ENCODE measurements around the gene STAT6.

The STAT6 gene

DNA sequence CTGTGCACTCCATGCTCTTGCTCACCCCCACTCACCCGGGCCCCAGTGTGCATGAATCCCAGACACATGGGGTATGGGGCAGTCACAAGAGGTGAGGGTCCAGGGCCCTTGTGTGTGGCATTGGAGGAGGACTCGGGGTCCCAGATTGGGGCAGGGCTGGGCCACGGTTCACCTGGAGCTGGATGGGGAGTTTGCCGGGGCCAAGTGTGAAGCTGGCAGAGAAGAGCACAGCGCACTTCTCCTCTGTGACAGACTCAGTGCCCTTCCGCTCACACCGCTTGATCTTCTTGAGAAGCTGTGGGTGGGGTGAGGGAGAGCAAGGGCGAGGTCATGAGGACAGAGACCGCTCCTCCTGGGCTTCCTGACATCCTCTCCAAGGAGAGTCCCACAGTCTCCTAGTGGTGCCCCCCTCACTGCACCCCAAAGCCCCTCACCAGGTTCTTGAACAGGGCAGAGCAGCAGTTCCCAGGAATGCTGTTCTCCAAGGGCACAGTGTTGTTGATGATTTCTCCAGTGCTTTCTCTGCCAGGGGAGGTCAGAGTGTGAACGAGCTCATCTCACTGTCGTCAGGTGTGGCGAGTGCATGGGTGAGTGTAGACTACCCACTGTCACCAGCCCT, 6.8 kb downstream of the STAT6 start:
- no peak for DNase-seq (ENCODE audit: low read depth, low spot score)

DNA sequence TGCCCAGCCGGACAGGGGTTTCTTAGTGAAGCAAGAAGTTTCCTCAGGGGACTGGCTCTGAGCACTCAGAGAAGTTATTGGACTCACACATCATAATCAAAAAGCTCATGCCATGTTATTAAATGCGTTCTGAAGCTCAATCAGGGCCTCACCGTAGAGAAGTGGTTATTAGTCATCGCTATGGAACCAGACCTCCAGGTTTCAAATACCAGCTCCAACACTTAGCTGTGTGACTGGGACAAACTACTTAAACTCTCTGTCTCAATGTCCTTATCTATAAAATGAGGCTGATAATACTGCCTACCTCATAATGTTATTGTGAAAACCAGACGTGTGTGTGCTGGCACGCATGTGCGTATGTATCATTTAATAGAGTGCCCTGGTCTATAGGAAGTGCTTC, 7.3 kb downstream of the STAT6 start:
- no peak for DNase-seq (ENCODE audit: low read depth, low spot score)

DNA sequence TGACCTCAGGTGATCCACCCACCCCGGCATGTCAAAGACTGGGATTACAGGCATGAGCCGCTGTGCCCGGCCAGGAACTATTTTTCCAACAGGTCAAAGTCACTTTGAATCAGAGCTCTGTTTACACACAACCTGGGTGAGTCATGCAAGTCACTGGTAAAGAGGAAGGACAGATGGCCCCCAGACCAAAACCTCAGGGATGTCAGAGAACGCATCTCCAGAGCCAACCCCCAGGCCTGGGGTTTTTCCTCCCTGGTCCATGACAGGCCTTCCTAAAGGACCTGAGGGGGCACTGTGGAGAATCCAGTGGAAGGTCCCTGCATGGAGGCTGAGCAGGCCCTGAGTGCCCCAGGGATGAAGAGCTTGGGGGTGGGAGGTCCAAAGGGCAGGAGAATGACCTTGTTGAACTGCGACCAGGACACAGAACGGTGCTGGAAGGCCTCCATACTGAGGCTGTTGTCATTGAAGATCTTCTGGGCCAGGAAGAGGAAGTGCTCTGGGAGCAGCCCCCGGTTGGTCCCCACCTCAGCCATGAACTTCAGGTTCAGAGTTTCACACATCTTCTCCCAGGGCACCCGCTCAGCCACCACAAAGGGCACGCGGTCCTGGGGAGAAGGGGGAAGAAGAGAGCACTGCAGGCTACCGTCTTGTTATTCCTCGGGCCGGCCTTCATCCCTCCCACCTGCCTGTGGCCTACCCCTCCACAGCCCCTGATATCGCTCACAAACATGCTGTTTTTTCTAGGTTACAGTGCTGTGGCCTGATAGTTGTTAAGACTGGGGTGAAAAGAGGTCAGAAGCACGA, 9.1 kb downstream of the STAT6 start:
- DNase-seq (ENCODE audit: low read depth, low spot score): no peak

DNA sequence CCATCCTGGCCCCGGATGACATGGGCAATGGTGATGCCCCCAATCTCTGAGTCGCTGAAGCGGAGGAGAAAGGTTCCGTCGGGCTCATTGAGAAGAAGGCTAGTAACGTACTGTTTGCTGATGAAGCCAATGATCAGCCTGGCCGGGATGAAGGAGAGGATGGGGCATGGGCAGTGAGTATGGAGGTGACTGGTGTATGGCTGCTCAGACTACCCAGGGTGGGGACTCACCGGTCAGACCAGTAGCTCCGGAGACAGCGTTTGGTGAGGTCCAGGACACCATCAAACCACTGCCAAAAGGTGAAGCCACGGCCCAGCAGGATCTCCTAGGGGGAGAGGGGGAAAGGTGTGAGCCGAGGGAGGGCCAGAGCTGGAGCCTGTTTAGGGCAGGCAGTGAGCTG, 11.4 kb downstream of the STAT6 start:
- DNase-seq (ENCODE audit: low read depth, low spot score): no peak

DNA sequence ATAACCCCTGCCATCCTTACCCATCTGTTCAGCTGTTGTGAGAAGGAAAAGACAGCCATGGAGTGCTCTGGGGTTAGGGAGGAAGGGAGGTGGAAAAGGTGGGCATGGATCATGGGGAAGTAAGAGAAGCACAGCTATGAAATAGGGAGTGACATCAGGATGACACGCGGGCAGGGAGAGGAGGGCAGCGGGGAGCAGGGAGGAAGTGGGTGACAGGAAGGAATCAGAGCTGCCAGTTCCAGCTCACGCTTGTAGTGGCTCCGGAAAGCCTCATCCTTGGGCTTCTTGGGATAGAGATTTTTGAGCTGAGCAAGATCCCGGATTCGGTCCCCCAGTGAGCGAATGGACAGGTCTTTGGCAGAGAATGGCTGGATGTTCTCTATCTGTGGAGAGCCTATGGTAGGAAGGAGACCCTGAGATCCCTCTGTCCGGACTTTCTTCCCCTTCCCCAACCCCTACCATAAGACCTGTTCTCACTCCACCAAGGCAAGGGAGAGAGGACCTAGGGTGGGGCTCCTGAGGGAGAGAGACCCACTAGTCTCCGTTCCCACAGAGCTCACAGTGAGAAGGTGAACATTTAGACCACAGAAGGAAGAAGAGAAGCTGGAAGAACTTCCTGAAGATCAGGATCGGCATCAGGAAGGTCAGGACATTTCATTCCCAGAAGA, 12.0 kb downstream of the STAT6 start:
- DNase-seq (ENCODE audit: low read depth, low spot score): no peak

DNA sequence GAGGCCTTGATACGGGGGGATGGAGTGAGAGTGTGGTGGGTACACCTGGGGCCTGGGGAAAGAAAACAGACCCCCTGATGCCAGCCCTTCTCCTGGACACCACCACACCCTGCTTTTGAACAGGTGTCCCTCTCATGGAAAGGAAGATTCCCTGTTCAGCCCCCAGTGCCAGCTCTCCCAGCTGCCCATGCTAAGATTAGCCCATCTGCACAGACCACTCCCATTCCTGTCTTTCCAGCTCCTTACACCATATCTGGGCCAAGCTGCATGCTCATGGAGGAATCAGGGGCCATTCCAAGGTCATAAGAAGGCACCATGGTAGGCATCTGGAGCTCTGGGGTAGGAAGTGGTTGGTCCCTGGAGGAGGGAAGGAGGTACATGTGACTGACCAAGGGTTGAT, 12.6 kb downstream of the STAT6 start:
- no peak for DNase-seq (ENCODE audit: low read depth, low spot score)

DNA sequence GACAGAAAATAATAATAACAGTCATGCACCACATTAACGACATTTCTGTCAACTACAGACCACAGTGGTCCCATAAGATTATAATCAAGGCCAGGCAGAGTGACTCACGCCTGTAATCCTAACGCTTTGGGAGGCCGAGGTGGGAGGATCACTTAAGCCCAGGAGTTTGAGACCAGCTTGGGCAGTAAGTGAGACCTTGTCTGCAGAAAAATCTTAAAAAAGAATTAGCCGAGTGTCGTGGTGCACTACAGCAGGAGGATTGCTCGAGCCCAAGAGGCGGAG, 13.7 kb downstream of the STAT6 start:
- DNase-seq (ENCODE audit: low read depth, low spot score): no peak

DNA sequence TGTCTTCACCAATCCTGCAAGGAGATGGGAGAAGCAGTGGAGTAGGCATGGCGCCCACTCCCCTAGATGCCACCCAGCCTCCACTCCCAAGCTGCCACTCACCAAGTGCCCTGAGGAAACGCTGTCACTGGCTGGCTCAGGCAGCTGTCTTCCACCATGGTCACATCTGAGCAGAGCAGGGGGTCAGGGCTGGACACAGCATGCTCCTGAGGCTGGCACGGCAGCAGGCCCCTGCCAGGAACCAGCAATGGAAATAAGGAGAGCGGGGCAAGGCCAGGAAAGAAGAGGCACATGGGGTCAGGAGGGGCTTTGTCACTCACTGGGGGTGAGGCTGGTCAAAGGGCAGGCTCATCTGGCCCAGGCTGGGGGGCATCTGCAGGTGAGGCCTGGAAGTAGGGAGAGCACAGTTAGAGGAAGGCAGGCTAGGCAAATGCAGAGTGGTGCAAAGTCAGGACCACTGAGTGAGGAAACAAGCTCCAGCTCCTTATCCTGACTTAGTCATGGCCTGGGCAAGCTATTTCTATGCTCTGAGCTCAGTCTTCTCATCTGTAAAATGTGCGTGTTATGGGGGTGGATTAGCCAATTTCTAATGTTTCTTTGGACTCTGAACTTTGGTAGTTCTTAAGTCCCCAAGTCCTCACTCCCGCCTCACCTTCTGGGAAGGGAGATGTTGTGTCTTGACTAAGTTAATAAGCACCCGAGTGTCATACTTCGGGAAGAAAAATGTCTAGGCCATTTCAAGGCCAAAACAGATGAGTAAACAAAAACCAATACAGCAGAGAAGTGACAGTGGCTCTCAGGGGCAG, 14.2 kb downstream of the STAT6 start:
- no peak for DNase-seq (ENCODE audit: low read depth, low spot score)

DNA sequence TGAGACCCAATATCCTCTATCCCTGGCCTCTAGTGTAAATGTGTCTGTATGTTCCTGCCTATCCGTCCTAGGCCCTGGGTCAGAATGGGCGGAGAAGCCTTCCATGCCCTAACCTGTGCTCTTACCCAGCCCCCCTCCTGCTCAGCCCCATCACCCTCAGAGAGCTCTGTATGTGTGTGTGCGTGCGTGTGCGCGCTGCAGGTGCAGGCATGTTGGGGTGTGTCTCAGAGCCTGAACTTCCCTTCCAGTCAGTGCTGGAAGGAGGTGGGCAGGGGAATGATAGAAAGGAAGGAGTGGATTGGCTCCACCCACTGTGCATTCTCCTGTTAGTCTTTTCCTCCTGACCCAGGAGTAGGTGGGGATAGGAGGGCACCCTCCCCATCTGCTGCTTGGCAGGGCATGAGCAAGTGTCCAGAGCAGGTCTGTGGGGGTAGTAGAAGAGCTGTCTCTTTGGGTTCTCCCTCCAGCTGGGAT, 15.0 kb downstream of the STAT6 start:
- no peak for DNase-seq (ENCODE audit: low read depth, low spot score)

DNA sequence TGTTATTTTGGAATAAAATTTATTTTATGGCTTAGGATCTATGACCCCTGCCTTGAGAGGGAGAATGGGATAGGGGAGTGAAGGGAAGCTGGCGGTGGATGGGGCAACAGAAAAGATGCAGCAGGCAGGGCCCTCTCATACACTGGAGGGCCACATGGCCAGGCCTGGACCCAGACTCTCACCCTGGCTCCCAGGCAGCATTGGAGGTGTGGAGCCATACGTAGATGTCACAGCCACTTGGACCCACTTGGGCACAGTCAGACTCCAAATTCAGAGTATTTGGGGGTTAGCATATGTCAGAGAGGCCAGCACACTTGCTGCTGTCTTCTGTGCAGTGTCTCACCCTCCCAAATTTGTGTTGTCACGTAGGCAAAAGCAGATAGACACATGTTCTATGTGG, 15.7 kb downstream of the STAT6 start:
- DNase-seq (ENCODE audit: low read depth, low spot score): no peak

DNA sequence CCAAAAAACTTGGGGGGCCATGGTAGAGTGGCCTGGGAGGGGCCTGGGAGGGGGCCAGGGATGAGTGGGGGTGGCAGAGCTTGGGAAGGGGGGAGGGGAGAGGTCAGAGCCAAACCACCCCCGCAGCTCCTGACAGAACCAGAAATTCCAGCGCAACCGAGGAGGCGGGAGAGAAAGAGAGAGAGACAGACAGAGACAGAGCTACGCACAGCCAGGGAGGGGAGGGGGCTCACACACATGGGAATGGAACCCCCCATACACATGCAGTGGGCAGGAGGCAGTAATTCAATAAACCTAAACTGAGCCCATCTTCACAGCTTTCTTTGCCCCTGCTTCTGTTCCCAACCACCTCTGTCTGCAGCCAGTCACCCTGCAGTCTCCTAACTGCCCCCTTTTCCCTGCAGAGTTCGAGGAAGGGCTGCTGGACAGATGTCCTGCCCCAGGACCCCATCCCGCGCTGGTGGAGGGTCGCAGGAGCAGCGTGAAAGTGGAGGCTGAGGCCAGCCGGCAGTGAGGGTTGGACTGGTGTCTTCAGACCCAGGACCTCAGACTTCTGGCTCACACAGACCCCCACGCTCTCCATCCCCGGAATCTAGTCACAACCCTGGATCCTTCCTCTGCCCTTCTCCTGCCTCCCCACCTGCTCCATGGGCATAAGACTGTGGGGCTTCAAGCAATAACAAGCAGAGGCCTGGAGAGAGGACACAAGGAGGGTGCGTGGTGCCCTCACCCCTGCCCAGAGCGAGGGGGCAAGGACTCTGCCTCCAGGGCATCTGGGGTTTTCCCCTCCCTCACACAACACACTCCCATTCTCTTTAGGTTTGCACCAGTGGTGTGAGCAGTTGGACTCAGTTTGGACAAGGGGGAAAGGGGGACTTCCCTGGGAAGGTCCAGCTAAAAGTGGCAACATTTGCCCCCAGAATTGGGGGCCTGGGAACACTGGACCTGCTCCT, 16.7 kb downstream of the STAT6 start:
- DNase-seq (ENCODE audit: low read depth, low spot score): no peak

DNA sequence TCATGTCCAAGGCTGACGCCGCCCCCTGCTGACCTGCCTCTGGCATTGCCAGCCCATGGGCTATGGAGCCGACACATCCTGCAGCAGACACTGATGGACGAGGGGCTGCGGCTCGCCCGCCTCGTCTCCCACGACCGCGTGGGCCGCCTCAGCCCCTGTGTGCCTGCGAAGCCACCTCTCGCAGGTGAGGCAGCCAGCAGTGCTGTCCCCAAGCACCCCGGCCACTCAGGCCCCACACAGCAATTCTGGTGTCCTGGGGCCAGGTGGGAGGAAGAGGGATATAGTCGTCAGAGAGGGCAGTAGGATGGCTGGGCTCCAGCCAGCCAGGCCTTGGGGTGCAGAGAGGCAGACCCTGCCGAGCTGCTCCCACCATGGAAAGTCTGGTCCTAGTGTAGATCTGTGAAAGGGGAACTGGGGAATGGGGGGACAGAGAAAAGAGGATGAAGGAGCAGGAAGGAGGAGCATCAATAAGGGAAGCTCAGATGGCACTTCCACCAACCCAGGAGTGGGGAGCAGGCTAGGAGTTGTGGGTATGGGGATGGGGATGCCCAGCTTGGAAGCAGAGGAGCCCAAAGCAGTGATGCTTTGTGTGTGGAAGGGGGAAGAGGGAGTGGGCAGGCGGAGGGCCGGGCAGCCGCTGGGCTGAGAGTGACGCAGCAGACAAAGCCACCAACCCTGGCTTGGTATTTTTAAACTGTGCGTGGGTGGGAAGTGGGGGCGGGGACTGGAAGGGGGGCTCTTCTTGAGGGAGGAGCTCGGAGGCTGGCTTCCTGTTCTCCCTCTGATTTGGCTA, 17.6 kb downstream of the STAT6 start:
- DNase-seq (ENCODE audit: low read depth, low spot score): no peak

DNA sequence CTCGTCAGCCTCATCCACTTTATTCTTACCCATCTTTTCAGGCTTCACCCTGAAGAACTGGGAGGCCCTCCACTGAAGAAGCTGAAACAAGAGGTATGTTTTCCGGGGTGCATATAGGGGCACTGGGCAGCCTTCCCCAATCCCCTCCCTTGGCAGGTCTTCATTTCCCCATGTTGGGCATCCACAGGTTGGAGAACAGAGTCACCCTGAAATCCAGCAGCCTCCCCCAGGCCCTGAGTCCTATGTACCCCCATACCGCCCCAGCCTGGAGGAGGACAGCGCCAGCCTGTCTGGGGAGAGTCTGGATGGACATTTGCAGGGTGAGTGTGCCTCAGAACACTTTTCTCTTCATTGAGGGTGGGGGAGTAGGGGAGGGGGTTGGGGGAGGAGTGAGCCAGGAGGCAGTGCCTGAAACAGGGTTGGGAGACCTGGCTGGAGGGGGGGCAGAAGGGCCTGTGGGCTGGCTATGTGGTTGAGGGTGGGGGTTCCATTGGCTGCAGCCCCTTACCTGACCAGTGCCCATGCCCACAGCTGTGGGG, 18.2 kb downstream of the STAT6 start:
- no peak for DNase-seq (ENCODE audit: low read depth, low spot score)

DNA sequence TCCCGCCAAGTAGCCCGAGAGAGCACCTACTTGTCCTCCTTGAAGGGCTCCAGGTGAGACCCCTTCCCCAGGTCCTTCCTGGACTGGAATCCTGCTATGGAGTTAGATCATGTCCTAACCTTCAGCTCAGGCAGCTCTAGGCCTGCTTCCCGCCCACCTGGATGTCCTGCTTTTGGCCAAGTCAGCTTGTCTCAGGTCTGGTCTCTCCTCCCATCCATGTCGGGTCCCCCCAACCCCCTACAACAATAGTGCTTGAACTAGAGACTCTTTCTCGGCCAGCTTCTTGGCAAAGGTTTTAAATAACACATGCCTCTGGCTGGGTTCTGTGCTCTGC, 18.7 kb downstream of the STAT6 start:
- DNase-seq (ENCODE audit: low read depth, low spot score): no peak

DNA sequence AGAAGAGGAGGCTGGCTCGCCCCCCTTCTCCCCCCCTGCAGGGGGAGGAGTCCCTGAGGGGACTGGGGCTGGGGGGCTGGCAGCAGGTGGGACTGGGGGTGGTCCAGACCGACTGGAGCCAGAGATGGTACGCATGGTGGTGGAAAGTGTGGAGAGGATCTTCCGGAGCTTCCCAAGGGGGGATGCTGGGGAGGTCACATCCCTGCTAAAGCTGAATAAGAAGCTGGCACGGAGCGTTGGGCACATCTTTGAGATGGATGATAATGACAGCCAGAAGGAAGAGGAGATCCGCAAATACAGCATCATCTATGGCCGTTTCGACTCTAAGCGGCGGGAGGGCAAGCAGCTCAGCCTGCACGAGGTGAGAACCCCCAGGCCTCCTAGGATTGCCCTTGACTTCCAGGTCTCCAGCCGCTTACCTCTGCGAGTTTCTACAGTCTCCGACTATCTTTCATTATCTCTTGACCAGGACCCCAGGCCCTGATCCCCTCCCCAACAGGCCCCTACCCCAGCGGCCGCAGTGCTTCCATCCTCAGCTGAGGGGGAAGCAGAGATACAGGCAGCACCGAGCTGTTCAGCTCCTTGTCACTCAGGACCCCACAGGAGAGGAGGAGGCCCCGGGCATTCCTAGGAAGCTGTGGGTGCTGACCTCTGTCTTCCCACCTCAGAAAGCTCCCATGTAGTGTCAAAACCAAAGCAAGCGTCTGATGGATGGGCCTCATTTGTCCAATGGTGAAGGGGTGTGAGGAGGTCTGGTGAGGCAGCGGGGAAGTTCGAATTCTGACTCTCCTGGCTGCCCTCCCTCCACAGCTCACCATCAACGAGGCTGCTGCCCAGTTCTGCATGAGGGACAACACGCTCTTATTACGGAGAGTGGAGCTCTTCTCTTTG, 19.3 kb downstream of the STAT6 start:
- DNase-seq (ENCODE audit: low read depth, low spot score): no peak

DNA sequence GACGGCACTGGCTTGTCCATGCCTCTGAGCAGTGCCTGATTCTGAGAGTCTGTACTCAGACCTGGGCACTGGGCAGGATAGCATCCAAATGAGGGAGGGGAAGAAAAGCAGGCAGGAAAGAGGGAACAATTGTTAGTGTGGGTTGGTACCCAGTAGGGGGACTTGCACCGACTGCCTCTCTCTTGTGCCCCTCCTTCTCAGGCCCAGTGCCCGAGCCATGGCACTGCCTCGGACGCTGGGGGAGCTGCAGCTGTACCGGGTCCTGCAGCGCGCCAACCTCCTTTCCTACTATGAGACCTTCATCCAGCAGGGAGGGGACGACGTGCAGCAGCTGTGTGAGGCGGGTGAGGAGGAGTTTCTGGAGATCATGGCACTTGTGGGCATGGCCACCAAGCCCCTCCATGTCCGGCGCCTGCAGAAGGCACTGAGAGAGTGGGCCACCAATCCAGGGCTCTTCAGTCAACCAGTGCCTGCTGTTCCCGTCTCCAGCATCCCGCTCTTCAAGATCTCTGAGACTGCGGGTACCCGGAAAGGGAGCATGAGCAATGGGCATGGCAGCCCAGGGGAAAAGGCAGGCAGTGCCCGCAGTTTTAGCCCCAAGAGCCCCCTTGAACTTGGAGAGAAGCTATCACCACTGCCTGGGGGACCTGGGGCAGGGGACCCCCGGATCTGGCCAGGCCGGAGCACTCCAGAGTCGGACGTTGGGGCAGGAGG, 20.1 kb downstream of the STAT6 start:
- DNase-seq (ENCODE audit: low read depth, low spot score): no peak

DNA sequence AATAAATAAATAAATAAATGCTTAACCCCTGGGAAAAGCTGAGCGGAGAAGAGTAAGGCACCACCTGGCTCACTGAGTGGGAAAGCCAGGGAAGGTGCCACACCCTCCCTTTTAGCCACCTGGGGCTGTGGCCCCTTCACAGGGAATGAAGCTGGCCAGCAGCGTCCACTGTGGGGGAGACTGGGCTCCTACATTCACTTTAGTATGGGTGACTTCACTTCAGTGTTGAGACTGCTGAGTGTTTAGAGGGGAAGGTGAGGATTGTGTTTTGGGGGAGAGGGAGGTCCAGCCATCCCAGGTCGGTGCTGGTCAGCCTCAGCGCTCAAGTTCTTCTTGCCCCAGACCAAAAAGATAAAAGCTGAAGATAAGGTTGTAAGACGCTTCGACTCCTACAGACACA, 20.7 kb downstream of the STAT6 start:
- DNase-seq (ENCODE audit: low read depth, low spot score): no peak

Measured in iPS DF 19.7 (cell line).